Activated CD8-positive, alpha-beta memory T cell treated with anti-CD3 and anti-CD28 coated beads, Interleukin-2, amount 50 U/mL, for 1 hour (primary cell): ENCODE results near the gene RGS10.
"Not testable (repeated sequence)": the region's sequence is repeated elsewhere in the genome, so short reads cannot be mapped to it uniquely, and the experiment has no call there.

Source experiments
- DNase-seq: peaks from one replicate; pipeline ENCODE4 v3.0.0-alpha.2; 2020; ENCODE audit errors: extremely low read depth

RGS10 gene

GRCh38 chr10:119538632-119539358 is 3.7 kb downstream of the RGS10 start:
- no peak for DNase-seq

- DNase-seq: no peak
Observed at GRCh38 chr10:119537953-119538630, 4.4 kb downstream of the RGS10 start.

- no peak for DNase-seq
Observed at GRCh38 chr10:119536508-119537025, 6.0 kb downstream of the RGS10 start.

GRCh38 chr10:119535837-119536507 is 6.5 kb downstream of the RGS10 start:
- no peak for DNase-seq

GRCh38 chr10:119535305-119535704 is 7.2 kb downstream of the RGS10 start:
- no peak for DNase-seq

GRCh38 chr10:119533473-119533872 is 9.0 kb downstream of the RGS10 start:
- DNase-seq: no peak

GRCh38 chr10:119532791-119533190 is 9.7 kb downstream of the RGS10 start:
- DNase-seq: not testable (repeated sequence)

- not testable (repeated sequence) for DNase-seq
Observed at GRCh38 chr10:119532251-119532650, 10.3 kb downstream of the RGS10 start.

- no peak for DNase-seq
Observed at GRCh38 chr10:119531067-119531466, 11.5 kb downstream of the RGS10 start.

GRCh38 chr10:119528663-119529237 is 13.8 kb downstream of the RGS10 start:
- not testable (repeated sequence) for DNase-seq

GRCh38 chr10:119526621-119527592 is 15.6 kb downstream of the RGS10 start:
- no peak for DNase-seq

GRCh38 chr10:119526149-119526548 is 16.4 kb downstream of the RGS10 start:
- DNase-seq: no peak

GRCh38 chr10:119525116-119525515 is 17.4 kb downstream of the RGS10 start:
- no peak for DNase-seq

GRCh38 chr10:119524720-119525070 is 17.8 kb downstream of the RGS10 start:
- no peak for DNase-seq

GRCh38 chr10:119523895-119524719 is 18.4 kb downstream of the RGS10 start:
- no peak for DNase-seq

- no peak for DNase-seq
Observed at GRCh38 chr10:119522747-119523426, 19.6 kb downstream of the RGS10 start.

GRCh38 chr10:119521443-119522204 is 20.9 kb downstream of the RGS10 start:
- no peak for DNase-seq

- no peak for DNase-seq
Observed at GRCh38 chr10:119520283-119520682, 22.2 kb downstream of the RGS10 start.

GRCh38 chr10:119518936-119519335 is 23.6 kb downstream of the RGS10 start:
- no peak for DNase-seq
